K562 (cell line): ENCODE data around the gene PLEKHA6. TPM values are rescaled to one million over a fixed set of nuclear protein-coding genes. Genes with fewer than 3 reads are reported as not detected.

Experiments
- ATAC-seq: fragments of 200-7000 bp; cut with Tn5 transposase; 3 replicates; pipeline ENCODE4 v1.9.1; 2020; ENCODE audit warnings: moderate library complexity
- BruUV-seq: library from RNA; stranded (reverse); fragments of 400-500 nt; replicated peaks from 2 replicates; lab custom pipeline; 2021; lab: Mats Ljungman, UMichigan
- CTCF ChIA-PET: fragments of 300-600 bp; formaldehyde crosslinking; extraction: SDS; loops from one replicate; lab custom pipeline; 2021; ENCODE audit warnings: low intra/inter-chr PET ratio; lab: Yijun Ruan, JAX
- POLR2A ChIA-PET: fragments of 300-600, 350-650 bp; sonication (Branson Sonifier 250); formaldehyde crosslinking; extraction: SDS; loops from one replicate; lab custom pipeline; 2021; ENCODE audit warnings: antibody characterized with exemption, inconsistent platforms; lab: Yijun Ruan, JAX
- DNase-seq, 4 experiments: peaks; one replicate each; pipeline versions ENCODE4 v3.0.0 to v3.0.0-alpha.2; 2011 to 2018; ENCODE audit warnings: low spot score in 3 of 4, mixed read lengths in 3 of 4; ENCODE audit errors: extremely low read depth in 1 of 4
- FAIRE-seq: peaks from 2 replicates; lab custom pipeline; 2011; peaks lifted over from hg19 to GRCh38; lab: Jason Lieb, UNC
- H2AFZ ChIP-seq: 2 replicates; pipeline ENCODE4 v1.6.0; 2011; ENCODE audit warnings: low read depth, low read length, control low read depth, inconsistent platforms
- H3K27ac ChIP-seq: fragments of 200-600 bp; 3 replicates; pipeline ENCODE4 v1.8.0; 2011; ENCODE audit warnings: low read depth, mild to moderate bottlenecking, control low read depth, inconsistent platforms, low read length, moderate library complexity, mixed read lengths; ENCODE audit errors: extremely low read depth
- H3K27me3 ChIP-seq, 2 experiments: fragments of 300-600 bp in 1 of 2; 2 replicates in 1 of 2; 3 replicates in 1 of 2; pipeline versions ENCODE4 v1.6.0 to v1.8.0; 2011; ENCODE audit warnings: inconsistent platforms in 2 of 2, low read length in 2 of 2, mild to moderate bottlenecking in 1 of 2, mixed read lengths in 1 of 2, moderate library complexity in 1 of 2; ENCODE audit not compliant: control insufficient read depth in 2 of 2, insufficient read depth in 2 of 2
- H3K36me3 ChIP-seq: fragments of 300-600 bp; 3 replicates; pipeline ENCODE4 v1.8.0; 2011; ENCODE audit warnings: mild to moderate bottlenecking, low read length, inconsistent platforms; ENCODE audit not compliant: control insufficient read depth, insufficient read depth
- H3K4me1 ChIP-seq, 2 experiments: fragments of 200-600 bp in 1 of 2; replicated peaks in 1 of 2; 2 replicates in 1 of 2; 3 replicates in 1 of 2; pipeline versions ENCODE4 v1.5.1 to v1.8.0; 2011; ENCODE audit warnings: inconsistent platforms in 2 of 2, low read length in 2 of 2, mild to moderate bottlenecking in 1 of 2, mixed read lengths in 1 of 2, moderate library complexity in 1 of 2; ENCODE audit not compliant: control insufficient read depth in 2 of 2, insufficient read depth in 2 of 2
- H3K4me2 ChIP-seq: 2 replicates; pipeline ENCODE4 v1.6.1; 2011; ENCODE audit warnings: low read length, control low read depth, inconsistent platforms, mixed read lengths; ENCODE audit not compliant: insufficient read depth
- H3K4me3 ChIP-seq: fragments of 200-600 bp; sonication (generic), shearing (Covaris generic); 2 replicates; pipeline ENCODE4 v1.5.1; 2016; ENCODE audit warnings: control low read depth, inconsistent platforms
- H3K79me2 ChIP-seq: fragments of 200-600 bp; 3 replicates; pipeline ENCODE4 v1.8.0; 2011; ENCODE audit warnings: low read length, inconsistent platforms; ENCODE audit not compliant: control insufficient read depth, insufficient read depth
- H3K9ac ChIP-seq, 2 experiments: 2 replicates each; pipeline versions ENCODE4 v1.6.0 to v1.6.1; 2011; ENCODE audit warnings: low read depth in 2 of 2, low read length in 2 of 2, control low read depth in 1 of 2, inconsistent platforms in 1 of 2, mild to moderate bottlenecking in 1 of 2, mixed read lengths in 1 of 2; ENCODE audit not compliant: insufficient read depth in 1 of 2
- H3K9me1 ChIP-seq: one replicate; pipeline ENCODE4 v1.6.0; 2011; ENCODE audit warnings: inconsistent platforms, mild to moderate bottlenecking, low read length, moderate library complexity; ENCODE audit not compliant: control insufficient read depth, insufficient read depth
- H3K9me3 ChIP-seq: replicated peaks from 2 replicates; pipeline ENCODE4 v1.5.1; 2011; ENCODE audit warnings: low read depth, low read length, inconsistent platforms; ENCODE audit not compliant: control insufficient read depth, insufficient read depth
- H4K20me1 ChIP-seq: replicated peaks from 2 replicates; pipeline ENCODE4 v1.6.1; 2011; ENCODE audit warnings: low read length, inconsistent platforms, mixed read lengths; ENCODE audit not compliant: control insufficient read depth, insufficient read depth
- CBX5 ChIP-seq: IDR thresholded peaks from 2 replicates; pipeline ENCODE4 v1.6.1; 2014; ENCODE audit warnings: low read depth, borderline replicate concordance
- CHD4 ChIP-seq: fragments of 200-600 bp; sonication (generic); IDR thresholded peaks from 3 replicates; pipeline ENCODE4 v1.6.1; 2012; ENCODE audit warnings: low read depth, mild to moderate bottlenecking, mixed read lengths, low read length, inconsistent platforms; ENCODE audit not compliant: insufficient read depth, insufficient replicate concordance, poor library complexity, severe bottlenecking
- DACH1 ChIP-seq: fragments of 450-650 bp; IDR thresholded peaks from 2 replicates; pipeline ENCODE4 v1.6.1; 2018; ENCODE audit not compliant: partially characterized antibody
- GTF2F1 ChIP-seq: IDR thresholded peaks from 2 replicates; pipeline ENCODE4 v1.6.1; 2011; ENCODE audit warnings: low read depth, low read length, improper control_type of control experiment
- MYBL2 ChIP-seq, 2 experiments: fragments of 450-650 bp in 1 of 2; sonication (generic) in 1 of 2; formaldehyde crosslinking in 1 of 2; IDR thresholded peaks; 2 replicates each; pipeline versions ENCODE4 v1.6.1 to v1.8.1; 2017 to 2022; ENCODE audit warnings: borderline replicate concordance in 1 of 2, inconsistent platforms in 1 of 2, low read depth in 1 of 2, mild to moderate bottlenecking in 1 of 2, missing genetic modification reagents in 1 of 2, moderate library complexity in 1 of 2
- NFIC ChIP-seq: fragments of 450-650 bp; IDR thresholded peaks from 2 replicates; pipeline ENCODE4 v1.6.1; 2017; ENCODE audit warnings: mild to moderate bottlenecking, inconsistent platforms
- NONO ChIP-seq, 2 experiments: fragments of 200-400 bp in 1 of 2; fragments of 450-650 bp in 1 of 2; formaldehyde crosslinking in 1 of 2; IDR thresholded peaks; 2 replicates each; pipeline ENCODE4 v1.6.1; 2017; ENCODE audit warnings: low read depth in 2 of 2, mild to moderate bottlenecking in 2 of 2, moderate library complexity in 2 of 2, low read length in 1 of 2
- ZNF717 ChIP-seq: fragments of 250-450 bp; sonication (Bioruptor Pico); IDR thresholded peaks from 2 replicates; pipeline ENCODE4 v1.5.0; 2021
- WGBS: fragments of 100-300 bp; shearing (Covaris generic); methylation state at CpG from one replicate; pipeline ENCODE4 v1.1.6; 2016; ENCODE audit warnings: low coverage, mixed read lengths; ENCODE audit not compliant: insufficient coverage; ENCODE audit errors: missing lambda C conversion rate; 5-methylcytosine and 5-hydroxymethylcytosine counted together
- in situ Hi-C: fragments of 300-500 bp; cut with MboI; formaldehyde crosslinking; loops from 4 replicates; pipeline ENCODE4 v1.15.0; 2018; ENCODE audit warnings: inconsistent platforms, mixed read lengths
- intact Hi-C: fragments of 100-400 bp; cut with micrococcal nuclease; formaldehyde crosslinking; loops from 2 replicates; pipeline ENCODE4 v1.14.2; 2022
- polyA plus RNA-seq, 8 experiments: library from polyadenylated mRNA; depleted of rRNA in 4 of 8; stranded (reverse) in 5 of 8; unstranded in 3 of 8; fragments of >200 nt; fragmentation: Nextera tagmentation in 2 of 8; fragmentation: Illumina TruSeq in 1 of 8; extraction: Ambion mirVana in 2 of 8; extraction: Trizol in 1 of 8; gene quantifications; 2 replicates each; pipeline versions ENCODE4 v1.2.1 to v1.2.3, GENCODE V29; 2011 to 2014; ENCODE audit warnings: inconsistent platforms in 1 of 8, missing spikeins in 1 of 8
- total RNA-seq, 7 experiments: library from RNA; depleted of rRNA in 6 of 7; stranded (reverse); fragments of >200 nt in 6 of 7; fragmentation: Illumina TruSeq in 2 of 7; extraction: Trizol in 2 of 7; gene quantifications; 2 replicates each; pipeline versions ENCODE4 v1.2.1 to v1.2.3, GENCODE V29; 2011 to 2021; ENCODE audit warnings: low replicate concordance in 1 of 7
- TF ChIP-seq, protein P1 (sequence below): fragments of 250-450 bp; sonication (Bioruptor Pico); IDR thresholded peaks from 2 replicates; pipeline ENCODE4 v1.9.0; 2021; ENCODE audit warnings: mild to moderate bottlenecking, inconsistent platforms
- TF ChIP-seq, protein P2 (sequence below): fragments of 450-650 bp; conservative IDR thresholded peaks from 2 replicates; pipeline ENCODE4 v1.6.1; 2016; ENCODE audit warnings: missing genetic modification characterization, low read depth, mild to moderate bottlenecking, missing compliant biosample characterization, moderate library complexity
- TF ChIP-seq, protein P3 (sequence below), 2 experiments: IDR thresholded peaks; 2 replicates each; pipeline ENCODE4 v1.6.1; 2011; ENCODE audit warnings: borderline replicate concordance in 1 of 2, control low read depth in 1 of 2, low read depth in 1 of 2, low read length in 1 of 2, mild to moderate bottlenecking in 1 of 2, mixed read lengths in 1 of 2, moderate library complexity in 1 of 2; ENCODE audit not compliant: insufficient read depth in 1 of 2, insufficient read length in 1 of 2, poor library complexity in 1 of 2, severe bottlenecking in 1 of 2; ENCODE audit errors: extremely low read depth in 1 of 2
- TF ChIP-seq, protein P4 (sequence below), 2 experiments: fragments of 450-650 bp in 1 of 2; sonication (generic) in 1 of 2; formaldehyde crosslinking in 1 of 2; IDR thresholded peaks in 1 of 2; conservative IDR thresholded peaks in 1 of 2; 2 replicates each; pipeline versions ENCODE4 v1.6.1 to v1.8.1; 2016 to 2023; ENCODE audit warnings: mild to moderate bottlenecking in 2 of 2, moderate library complexity in 2 of 2, inconsistent platforms in 1 of 2, missing genetic modification reagents in 1 of 2

The PLEKHA6 gene
- total and polyA plus RNA-seq, 9 of the 15 experiments (the other 6 are each of a cell fraction or from before 2014, with no cell fraction given) = under 0.01 to 0.33 (median 0.01) TPM; not detected in 4

DNA sequence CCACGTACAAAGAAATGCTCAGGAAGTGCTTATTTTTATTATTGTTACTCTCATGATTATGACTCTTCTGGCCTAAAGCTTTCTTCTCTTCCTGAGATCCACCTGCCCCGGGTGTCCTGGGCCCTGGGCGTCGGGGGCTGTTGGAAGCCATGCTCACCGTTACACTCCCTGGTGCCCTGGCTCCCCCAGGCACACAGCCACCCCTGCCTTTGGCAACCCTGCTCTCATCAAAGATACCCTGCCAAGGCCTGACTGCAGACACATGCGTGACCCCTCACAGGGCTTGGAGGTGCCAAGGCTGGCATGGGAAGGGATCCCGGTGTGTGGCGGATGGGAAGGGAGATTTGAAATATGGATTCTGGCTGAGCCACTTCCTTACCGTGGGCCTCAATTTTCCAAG, 160.2 kb downstream of the PLEKHA6 start:
- Histone ChIP-seq H3K4me2 (no peak overlapping the region), H3K9me3 (no peaks in the 10 kb centered on the region; the same call in 1 of the 2 replicates), H3K4me1 (no peaks in the 10 kb centered on the region), H3K27me3 (peaks cover 18 to 77% of the 10 kb centered on the region in 2 experiments; a peak in 4 of 5 replicates), H3K36me3 (no peaks in the 10 kb centered on the region), H3K79me2 (no peaks in the 10 kb centered on the region), H2AFZ (no peak overlapping the region)
- DNase-seq = no peak
- POLR2A ChIA-PET = no interaction called here
- in situ Hi-C loops = no loop called here
- TF ChIP-seq MYBL2 (IDR thresholded peaks at IDR 0.05; ENCODE audit: low read depth) (no peak), MYBL2 (CRISPR knock-in tag; IDR thresholded peaks at IDR 0.05; ENCODE audit: borderline replicate concordance) (no peak), ZNF717 (CRISPR knock-in tag) (no peak), GTF2F1 (no peak), NFIC (no peak), CHD4 (no peak), CBX5 (no peak), DACH1 (no peak), NONO (IDR thresholded peaks at IDR 0.05; ENCODE audit: low read depth in 2 of 2, low read length in 1 of 2) (no peak)
- TF ChIP-seq, protein P1, sequence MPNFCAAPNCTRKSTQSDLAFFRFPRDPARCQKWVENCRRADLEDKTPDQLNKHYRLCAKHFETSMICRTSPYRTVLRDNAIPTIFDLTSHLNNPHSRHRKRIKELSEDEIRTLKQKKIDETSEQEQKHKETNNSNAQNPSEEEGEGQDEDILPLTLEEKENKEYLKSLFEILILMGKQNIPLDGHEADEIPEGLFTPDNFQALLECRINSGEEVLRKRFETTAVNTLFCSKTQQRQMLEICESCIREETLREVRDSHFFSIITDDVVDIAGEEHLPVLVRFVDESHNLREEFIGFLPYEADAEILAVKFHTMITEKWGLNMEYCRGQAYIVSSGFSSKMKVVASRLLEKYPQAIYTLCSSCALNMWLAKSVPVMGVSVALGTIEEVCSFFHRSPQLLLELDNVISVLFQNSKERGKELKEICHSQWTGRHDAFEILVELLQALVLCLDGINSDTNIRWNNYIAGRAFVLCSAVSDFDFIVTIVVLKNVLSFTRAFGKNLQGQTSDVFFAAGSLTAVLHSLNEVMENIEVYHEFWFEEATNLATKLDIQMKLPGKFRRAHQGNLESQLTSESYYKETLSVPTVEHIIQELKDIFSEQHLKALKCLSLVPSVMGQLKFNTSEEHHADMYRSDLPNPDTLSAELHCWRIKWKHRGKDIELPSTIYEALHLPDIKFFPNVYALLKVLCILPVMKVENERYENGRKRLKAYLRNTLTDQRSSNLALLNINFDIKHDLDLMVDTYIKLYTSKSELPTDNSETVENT (CRISPR knock-in tag) = no peak
- TF ChIP-seq, protein P2, sequence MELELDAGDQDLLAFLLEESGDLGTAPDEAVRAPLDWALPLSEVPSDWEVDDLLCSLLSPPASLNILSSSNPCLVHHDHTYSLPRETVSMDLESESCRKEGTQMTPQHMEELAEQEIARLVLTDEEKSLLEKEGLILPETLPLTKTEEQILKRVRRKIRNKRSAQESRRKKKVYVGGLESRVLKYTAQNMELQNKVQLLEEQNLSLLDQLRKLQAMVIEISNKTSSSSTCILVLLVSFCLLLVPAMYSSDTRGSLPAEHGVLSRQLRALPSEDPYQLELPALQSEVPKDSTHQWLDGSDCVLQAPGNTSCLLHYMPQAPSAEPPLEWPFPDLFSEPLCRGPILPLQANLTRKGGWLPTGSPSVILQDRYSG (tag) = no peak
- TF ChIP-seq, protein P3, sequence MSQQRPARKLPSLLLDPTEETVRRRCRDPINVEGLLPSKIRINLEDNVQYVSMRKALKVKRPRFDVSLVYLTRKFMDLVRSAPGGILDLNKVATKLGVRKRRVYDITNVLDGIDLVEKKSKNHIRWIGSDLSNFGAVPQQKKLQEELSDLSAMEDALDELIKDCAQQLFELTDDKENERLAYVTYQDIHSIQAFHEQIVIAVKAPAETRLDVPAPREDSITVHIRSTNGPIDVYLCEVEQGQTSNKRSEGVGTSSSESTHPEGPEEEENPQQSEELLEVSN (IDR thresholded peaks at IDR 0.05; ENCODE audit: borderline replicate concordance in 1 of 2, extremely low read depth in 1 of 2, insufficient read depth in 1 of 2, insufficient read length in 1 of 2, low read depth in 1 of 2, low read length in 1 of 2, poor library complexity in 1 of 2, severe bottlenecking in 1 of 2) = no peak
- TF ChIP-seq, protein P4, sequence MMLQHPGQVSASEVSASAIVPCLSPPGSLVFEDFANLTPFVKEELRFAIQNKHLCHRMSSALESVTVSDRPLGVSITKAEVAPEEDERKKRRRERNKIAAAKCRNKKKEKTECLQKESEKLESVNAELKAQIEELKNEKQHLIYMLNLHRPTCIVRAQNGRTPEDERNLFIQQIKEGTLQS (IDR thresholded peaks at IDR 0.05) = no peak
- TF ChIP-seq, protein P4 (CRISPR knock-in tag; conservative IDR thresholded peaks at IDR 0.05) = no peak
- TF ChIP-seq, all 486 proteins: peak for 0
- WGBS = 3% methylated on average over 9 of the region's 9 CpGs
- Histone ChIP-seq H3K27ac (no peak overlapping the region), H3K9me1 (no peaks in the 10 kb centered on the region), H3K4me3 (no peak overlapping the region), H3K9ac (no peak overlapping the region), H4K20me1 (no peaks in the 10 kb centered on the region)
- BruUV-seq = no TSS peak
- FAIRE-seq = no peak
- CTCF ChIA-PET = no interaction called here
- intact Hi-C loops = no loop called here
- no peak for ATAC-seq
